HG03571 (cell line): ENCODE measurements around the gene MSL3B.

Experiments
- ATAC-seq: cut with Tn5 transposase; IDR thresholded peaks from one replicate; pipeline ENCODE4 v1.9.1; 2021; ENCODE audit not compliant: unreplicated experiment

MSL3B gene

GRCh38 chr2:233817995-233818638 is 50.1 kb downstream of the MSL3B start:
- ATAC-seq: no peak

GRCh38 chr2:233817361-233817911 is 50.8 kb downstream of the MSL3B start:
- no peak for ATAC-seq

DNA sequence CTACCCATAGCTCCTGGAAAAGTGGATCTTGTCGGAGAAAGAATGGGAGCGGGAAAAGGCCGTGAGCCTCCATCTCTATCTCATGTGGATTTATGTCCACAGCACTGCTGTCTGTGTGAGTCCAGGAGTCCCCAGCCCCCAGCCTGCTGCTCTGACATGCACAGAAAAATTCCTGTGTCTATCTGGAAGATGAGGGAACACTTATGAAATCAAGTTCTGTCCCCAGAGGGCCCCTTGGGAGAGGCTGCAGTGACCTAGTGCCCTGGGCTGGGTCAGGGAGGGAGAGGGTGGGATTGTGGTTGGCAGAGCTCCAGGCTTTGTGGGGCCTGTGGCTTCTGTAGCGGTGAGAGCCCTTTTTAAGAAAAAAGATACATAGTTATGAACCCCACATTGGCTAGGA is 51.4 kb downstream of the MSL3B start:
- no peak for ATAC-seq

DNA sequence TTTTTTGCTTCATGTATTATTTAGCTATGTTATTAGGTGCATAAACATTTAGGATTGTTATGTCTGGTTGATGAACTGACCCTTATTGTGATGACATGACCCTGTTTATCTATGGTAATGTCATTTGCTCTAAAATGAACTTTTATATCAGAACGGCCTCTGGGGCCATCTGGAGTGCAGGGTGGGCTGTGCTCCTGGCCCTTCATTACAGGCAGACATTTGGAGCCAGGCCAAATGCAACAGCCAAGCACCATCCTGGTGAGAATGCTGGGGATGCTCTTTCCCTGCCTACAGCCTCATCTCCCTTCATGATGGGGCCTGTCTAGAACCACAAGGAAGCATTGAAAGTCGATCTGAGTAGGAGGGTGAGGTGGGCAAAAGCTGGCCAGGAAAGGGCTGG is 51.9 kb downstream of the MSL3B start:
- no peak for ATAC-seq

- no peak for ATAC-seq
Measured at GRCh38 chr2:233815861-233816260, 52.3 kb downstream of the MSL3B start.
